NCI-H226 (cell line): ENCODE data around the gene SPAG17.

ENCODE experiments used
- DNase-seq: peaks from one replicate; pipeline ENCODE4 v3.0.0-alpha.2; 2015

The SPAG17 gene

DNA sequence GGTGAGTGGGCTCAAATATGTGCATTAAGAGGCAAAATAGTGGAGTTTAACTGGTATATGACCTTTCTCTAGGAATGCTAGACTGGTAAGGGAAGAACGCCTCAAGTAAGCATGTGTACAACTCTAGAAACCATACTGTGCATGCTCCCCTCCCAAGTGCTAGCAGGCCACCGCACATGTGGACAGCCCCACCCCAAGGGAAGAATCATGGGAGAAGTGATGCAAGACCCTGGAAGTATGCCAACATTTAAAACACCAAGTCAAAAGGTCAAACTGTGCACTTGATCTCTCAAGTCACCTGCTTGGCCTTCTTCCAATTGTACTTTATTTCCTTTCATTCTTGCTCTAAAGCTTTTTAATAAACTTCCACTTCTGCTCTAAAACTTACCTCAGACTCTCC, 135.0 kb downstream of the SPAG17 start:
- no peak for DNase-seq

DNA sequence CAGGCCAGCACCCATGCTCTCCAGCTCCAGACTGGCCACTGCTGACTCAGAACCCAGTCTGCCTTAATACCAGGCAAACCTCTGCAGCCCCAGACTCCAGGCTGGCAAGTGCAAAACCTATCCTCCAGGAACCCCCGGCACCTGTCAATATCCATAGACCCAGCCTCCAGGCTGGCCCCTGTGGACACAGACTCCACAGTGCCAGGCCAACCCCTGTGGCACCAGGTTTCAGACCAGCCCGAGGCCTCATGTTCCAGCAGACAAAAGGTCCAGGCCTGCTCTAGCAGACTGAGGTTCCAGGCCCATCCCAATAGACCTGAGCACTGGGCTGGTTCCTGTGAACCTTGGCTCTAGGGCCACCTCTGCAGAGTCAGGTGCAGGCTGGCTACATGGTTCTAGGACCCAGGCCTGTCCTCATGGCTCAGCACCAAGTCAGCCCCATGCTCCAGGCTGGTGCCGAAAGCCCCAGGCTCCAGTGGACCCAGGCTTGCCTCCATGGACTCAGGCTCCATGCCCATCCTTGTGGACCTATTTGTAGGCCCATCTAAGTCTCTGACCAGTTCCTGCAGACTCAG, 137.3 kb downstream of the SPAG17 start:
- no peak for DNase-seq

DNA sequence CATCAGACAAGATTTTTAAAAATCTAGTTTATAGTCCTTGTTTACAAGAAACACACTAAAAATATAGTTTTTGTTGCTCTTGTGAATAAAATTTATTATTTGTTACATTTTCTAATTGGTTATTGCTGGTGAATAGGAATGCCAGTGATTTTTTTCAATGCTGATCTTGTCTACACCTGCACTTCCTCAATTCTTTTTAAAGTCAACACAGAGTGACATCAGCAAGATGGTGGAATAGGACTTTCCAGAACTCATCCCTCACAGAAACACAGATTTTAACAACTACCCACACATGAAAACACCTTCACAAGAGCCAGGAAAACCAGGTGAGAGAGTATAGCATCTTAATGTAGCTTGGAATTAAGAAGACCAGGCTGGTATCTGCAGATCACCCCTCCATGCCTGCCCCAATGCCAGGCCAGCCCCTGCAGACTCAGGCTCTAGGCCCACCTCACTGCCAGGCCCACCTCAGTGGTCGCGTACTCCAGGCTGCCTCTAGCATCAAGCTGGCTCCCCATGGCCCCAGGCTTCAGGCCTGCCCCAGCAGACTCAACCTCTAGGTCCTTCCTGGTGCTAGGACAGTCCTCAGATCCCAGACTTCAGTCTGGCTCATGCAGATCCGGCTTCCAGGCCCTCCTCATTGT, 137.9 kb downstream of the SPAG17 start:
- DNase-seq = no peak

DNA sequence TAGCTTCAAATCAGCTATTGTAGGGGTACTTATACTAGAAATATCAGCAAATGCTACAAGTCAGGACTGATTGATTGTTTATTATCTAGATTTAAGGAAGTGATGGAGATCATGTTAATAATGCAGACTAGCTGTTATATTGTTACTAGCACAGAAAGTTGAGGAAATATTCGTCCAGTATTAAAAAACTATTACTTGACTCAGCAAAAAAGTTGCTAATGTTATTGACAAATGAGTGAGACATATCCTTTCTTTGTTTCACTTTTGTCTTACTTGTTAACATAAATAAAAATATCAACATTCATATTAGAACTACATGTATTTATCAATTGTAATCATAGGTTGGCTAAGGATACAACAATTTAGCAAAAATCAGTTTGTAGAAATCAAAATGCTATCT, 141.4 kb downstream of the SPAG17 start:
- no peak for DNase-seq

DNA sequence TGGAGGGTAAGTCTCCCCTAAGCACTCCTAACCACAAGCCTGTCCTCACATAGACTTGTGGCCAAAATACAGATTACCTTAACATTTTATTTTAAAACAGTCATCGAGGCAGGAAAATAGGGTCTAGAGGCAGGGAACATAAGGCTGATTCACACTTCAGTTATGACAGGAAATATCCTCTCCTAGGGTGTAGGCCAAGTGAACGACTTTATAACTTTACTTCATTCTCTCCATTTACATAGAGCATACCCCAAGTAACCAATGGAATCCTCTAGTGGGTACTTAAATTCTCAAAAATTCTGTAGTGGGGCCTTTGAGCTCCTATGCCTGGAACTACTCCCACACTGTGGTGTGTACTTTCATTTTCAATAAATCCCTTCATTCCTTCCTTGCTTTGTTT, 142.5 kb downstream of the SPAG17 start:
- DNase-seq = no peak

DNA sequence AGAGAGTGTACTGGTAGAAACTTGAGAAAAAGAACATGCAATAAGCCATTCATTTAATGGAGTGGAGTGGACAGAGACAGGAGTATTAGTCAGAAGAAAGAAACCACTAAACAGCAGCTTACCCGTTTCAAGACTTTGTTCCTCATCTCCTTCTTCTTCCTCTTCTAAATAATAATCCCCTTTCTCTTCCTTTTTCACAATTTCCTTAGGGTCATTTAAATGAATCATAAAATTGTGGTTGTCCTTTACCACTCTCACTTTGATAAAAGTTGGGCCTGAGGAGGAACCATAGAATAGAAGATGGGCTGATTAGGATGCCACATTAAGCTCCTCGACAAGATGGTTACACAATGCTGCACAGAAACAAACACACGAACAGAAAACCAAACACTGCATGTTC, 145.9 kb downstream of the SPAG17 start:
- DNase-seq = no peak

DNA sequence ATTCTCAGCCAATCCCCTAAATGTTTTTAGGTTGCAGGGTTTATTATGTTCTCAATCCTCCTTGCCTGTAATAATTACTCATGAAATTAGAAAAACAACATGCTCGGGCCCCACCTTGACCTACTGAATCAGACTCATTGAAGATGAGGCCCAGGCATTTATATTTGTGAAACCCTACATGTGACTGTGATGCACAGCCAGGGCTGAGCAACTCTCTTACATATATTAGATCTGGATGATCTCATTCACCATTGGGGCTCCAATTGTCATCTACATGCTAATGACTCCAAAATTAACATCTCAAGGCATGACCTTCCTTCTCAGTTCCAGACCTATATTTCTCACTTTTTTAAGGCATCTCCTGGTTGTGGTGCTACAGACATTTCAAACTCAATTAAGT, 152.1 kb downstream of the SPAG17 start:
- DNase-seq = no peak

DNA sequence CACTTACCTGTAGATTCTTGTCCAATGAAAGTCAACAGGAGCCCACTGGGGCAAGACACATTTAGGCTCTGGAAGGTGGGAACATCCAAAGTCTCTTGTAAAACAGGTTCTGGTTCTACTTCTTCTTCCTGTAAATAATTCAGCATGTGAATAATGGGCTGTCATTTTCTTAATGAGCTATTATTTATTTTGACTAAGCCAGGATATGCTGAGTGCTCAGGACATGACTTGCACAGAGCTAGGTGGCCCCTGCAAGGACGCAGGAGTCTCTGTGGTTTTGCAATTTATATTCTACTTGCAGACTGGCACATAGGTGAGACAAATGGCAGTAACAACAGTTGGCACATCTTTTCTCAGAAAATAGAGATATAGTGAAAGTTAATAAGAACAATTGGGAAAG, 156.8 kb downstream of the SPAG17 start:
- no peak for DNase-seq

DNA sequence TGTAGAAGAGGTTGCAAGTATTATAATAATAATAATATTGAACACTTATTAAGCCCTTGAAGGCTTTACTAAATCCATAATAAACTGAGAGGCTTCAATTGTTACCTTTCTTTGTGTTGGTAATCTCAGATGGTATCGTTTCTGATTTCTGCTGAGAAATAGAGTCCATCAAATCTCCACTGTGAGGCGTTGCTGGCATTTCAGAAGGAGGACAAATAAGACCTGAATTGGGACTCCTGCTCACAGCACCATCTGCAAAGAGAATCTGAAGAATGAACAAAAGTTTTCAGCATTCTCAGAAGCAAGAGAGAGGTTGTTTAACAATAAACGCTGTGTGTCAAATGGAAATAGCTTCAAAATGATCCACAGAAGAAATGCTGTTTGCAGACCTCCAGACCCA, 161.8 kb downstream of the SPAG17 start:
- DNase-seq = no peak

DNA sequence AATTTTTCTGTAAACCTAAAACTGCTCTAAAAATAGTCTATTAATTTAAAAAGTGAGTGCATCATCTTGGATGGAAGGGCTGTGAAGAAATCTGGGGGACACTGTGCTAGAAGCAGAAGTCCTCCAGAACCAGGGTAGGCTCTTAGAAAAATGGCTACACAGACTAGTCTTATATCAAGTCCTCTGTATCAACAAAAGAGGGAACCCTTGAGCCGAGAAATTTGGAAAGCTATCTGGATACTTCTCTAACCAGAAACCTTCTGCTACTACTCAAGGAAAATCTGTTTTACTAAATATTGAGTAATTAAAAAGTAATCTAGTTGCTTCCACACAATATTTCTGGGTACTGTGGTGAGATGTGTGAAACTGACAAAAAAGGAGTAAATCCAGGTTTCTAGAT, 163.4 kb downstream of the SPAG17 start:
- DNase-seq = no peak

DNA sequence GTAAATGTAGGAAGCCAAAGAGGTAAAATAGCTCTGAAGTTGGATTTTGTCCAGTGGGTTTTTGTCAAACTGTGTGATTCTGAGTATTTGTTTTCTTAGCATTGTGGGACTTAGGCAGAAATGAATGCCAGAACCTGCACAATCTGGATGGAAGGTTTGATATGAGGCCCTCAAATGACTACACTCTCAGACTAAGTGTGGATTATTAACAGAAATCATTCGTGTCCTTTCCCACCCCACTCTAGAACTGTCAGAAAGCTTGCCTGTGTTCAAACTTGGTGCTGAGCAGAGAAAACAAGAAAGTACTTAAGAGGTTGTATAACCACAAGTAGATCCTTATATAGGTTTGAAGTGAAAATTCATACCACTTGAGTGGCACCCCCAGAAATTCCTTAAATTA, 167.0 kb downstream of the SPAG17 start:
- no peak for DNase-seq

DNA sequence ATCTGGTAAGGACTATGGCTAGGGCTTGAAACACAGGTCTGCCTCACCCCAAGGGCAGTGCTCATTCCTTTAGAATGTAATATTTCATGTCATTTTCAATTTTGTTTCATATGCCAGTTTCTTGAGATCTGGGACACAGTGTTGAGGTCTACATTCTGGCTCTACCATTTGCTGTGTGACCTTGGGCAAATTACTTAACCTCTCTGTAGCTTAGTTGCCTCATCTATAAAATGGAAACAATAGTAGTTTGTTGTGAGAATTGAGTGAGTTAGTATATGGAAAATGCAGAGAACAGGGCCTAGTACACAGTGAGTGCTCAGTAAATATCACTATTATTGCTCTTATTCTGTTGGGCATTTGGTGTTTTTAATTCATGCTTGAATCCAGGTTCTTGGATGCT, 171.1 kb downstream of the SPAG17 start:
- DNase-seq = no peak

DNA sequence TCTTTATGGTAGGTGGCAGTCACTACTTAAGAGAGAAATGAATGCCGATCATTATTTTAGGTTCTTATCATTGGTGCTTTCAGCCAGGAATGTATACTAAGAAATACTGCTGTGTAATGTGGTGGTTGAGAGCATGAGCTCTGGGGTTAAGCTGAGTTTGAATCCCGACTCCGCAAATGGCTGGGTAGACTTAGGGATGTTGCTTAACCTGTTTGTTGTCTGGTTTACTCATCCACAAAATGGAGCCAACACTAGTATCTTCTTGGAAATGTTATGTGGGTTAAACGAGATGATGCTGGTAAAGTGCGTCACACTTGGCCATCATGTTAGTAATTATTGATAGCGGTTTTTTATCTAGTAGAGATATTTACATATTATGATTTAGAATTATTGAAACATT, 171.7 kb downstream of the SPAG17 start:
- DNase-seq = no peak

DNA sequence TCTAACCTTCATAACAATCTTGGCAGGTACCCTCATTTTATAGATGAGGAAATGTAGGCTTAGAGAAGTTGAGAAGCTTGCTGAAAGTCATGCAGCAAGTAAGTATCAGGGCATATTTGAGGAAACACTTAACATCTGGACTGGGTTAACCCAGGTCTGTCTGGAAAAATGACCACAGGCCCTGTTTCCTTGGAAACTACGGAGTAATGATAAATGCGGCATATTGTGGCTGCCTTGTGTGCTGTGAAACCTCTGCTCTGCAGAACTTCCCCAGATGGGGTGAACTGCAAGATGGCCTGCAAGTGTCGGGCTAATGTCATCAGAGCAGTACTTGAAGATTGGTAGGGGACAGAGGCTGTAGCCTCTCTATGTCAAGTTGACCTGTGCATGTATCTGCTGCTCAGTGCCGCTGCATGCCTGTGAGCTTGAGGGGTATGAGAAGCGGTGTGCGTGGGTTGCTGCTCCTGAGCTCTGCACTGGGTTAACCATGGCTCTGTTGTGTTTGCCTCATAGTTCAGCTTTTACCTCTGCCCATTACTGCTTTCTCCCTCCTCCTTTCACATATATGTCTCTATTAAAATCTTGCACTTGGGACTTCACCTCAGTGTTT, 172.4 kb downstream of the SPAG17 start:
- DNase-seq = no peak

DNA sequence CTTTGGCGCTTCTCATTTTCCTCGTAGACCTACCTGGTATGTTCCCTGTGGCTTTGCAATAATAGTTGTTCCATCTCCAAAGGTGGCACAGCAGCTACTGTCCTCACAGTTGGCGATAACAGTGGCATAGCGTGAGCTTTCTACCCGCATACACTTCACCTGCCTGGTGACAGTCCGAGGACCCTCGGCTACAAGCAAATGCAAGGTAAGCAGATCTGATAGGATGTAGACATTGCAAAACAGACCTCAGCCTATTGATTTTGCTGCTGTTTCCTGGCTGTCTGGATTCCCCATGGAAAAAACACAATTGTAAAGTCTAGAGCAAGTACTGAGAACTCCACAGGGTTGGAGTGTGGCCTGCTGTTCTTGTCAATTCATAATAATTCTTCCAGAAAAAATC, 177.0 kb downstream of the SPAG17 start:
- no peak for DNase-seq

DNA sequence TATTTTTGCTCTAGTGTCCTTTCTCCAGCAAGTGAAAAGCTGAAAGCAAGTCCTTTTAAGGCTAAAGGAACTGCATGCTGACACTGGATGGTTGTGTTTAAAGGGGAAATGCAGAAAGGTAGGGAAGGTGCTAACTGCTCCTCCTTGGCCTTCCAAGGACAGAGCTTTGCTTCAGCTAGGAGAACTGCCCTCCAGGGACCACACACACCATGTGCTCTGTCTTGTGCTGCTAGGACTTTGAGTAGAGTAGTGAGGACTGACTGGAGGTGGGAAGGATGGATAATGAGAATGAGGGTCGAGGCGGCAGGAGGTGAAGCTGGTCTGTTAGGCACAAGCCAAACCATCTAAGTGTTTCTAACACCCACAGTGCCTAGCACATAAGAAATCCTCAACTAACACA, 177.6 kb downstream of the SPAG17 start:
- DNase-seq = no peak

DNA sequence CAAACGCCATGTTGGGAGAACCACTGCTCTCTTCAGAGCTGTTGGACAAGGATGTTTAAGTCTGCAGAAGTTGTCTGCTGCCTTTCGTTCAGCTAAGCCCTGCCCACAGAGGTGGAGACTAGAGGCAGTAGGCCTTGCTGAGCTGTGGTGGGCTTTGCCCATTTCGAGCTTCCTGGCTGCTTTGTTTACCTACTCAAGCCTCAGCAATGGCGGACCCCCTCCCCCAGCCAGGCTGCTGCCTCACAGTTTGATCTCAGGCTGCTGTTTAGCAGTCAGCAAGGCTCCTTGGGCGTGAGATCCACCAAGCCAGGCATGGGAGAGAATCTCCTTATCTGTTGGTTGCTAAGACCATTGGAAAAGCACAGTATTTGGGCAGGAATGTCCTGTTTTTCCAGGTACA, 180.7 kb downstream of the SPAG17 start:
- DNase-seq = no peak

DNA sequence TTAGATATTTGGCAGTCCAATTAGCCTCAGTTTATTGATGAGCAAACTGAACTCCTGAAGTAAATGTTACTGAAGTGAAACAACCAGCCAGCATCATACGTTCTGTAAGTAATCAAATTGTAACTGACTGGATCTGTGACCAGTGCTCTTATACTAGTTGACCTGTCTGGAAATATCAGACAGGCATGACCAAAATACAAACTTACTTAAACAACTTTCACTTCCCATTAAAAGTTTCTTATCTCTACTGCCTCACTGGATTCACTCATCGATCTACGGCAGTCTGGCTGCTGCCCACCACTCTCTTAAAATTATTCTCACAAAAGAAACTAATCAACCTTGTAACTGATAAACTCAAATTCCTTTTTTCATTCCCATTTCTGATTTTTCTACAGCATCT, 199.1 kb downstream of the SPAG17 start:
- no peak for DNase-seq

DNA sequence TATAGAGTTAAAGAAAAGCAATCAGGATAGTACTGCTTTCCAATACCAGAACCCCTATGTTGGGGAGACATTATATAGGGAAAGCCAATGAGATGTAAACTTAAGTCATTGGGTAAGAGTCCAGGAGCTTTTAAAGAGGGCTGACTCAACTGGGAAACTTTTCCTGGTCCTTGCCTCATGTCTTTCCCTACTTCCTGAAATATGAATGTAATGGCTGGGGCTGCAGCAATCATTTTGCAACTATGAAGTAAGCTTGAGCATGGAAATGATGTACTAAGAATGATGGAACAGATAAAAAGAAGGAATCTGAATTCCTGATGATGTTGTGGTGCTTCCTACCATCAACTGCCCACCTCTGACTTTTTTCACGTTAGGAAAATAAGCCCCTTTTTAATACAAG, 199.8 kb downstream of the SPAG17 start:
- DNase-seq = no peak

DNA sequence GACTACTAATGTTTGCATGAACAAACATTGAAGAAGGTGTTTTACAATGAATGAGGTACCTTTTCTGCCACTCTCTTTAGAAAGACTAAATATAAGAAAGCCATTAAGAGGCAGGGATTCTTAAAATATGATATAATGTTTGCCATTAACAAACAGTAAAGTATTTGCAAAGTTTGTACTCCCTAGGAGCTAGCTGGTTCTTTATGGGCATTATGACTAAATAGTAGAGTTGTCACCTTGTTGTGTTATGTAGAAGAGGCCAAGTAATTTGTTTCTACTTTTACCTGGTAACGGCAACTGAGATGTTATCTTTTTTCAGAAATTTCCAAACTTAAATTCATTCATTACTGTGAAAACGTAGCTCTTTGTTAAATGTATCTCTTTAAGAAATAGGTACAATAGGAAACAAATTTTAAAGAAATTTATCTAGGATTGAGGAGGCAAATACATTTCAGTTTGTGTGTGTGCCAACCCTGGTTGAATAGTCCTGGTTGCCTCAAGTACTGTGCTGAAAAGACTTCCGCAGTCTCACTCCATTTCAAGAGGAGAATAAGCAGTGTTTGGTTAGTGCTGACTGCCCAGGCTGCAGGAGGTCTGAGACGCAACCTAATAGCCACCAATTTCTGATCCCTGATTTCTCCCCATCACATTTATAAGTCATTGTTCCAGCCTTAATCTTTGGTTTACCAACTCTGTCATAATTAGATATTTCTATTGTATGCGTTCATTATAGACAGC, 203.4 kb downstream of the SPAG17 start:
- no peak for DNase-seq

DNA sequence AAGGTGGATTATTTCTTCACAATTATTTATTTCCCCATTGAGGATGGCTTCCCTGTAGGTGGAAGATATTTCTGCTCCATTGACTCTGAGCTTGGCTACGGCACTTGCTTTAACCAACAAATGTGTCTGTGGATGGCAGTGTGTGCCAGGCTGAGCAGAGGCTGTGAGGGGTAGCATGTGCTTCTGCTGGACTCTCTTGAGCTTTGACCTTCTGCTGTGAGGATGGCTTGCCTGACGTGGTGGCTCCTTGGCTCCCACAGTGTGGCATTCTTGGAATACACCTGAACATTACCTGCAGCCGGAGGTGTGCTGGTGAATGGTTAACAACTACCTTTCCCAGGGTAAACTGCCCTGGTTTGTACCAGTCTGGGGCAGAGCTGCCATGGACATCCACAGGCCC, 208.6 kb downstream of the SPAG17 start:
- no peak for DNase-seq

DNA sequence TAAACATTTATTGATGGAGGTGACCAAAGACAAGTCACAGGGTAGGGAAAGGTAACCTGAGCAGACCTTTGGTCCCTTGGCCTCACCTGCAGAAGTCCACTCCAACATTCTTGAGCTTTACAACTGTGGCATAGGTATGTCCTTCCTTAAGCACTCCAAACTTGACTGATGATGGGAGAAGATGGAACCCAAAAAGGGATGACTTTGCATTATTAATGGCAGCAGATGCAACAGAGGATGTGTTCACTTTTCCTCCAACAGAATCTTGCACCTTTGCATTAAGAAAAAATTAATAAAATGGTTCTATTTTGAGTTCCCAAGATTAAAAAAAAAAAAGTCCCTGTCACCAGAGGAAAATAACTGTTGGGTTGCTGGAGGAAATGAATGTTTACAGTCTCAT, 213.3 kb downstream of the SPAG17 start:
- no peak for DNase-seq

DNA sequence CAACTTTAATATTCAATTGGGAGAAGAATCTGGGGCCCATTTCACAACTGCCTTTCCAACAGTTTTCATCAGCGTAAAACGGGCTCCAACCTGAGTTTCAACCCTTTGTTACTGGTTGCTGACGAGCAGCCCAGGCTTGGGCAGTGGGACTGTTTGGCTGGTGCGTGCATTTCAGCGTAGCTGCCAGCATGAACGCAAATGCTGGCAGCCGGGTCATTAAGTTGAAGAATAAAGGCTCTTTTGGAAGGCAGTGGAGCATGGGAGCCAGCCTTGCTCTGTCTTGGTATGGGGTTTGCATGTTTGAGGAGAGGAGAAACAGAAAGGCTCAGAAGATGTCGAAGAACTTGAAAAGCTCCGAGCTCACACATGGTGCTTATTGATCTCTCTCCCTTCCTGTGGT, 214.8 kb downstream of the SPAG17 start:
- no peak for DNase-seq

DNA sequence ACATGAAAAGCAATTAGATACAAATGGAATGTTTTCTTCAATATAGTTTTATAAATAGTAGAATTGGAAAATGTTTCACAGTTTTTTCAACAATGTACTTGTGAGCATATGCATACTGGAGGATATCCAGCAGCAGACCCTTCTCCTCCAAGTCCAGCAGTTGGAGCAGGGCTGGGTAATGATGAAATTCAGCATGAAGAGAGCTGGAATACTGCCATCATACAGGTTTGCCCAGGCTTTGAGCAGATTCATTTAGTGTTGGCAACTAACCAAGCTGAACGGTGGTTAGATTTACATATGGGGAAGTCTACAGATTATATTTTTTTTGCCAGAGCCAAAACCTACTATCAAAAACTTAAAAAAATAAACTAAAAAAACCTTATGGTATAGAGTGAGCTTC, 217.1 kb downstream of the SPAG17 start:
- DNase-seq = no peak
